ENCODE data around the gene NDUFS7. TPM values are rescaled to one million over a fixed set of nuclear protein-coding genes. Genes with fewer than 3 reads are reported as not detected.

Gene NDUFS7
- total and polyA plus RNA-seq, 11 donors = 205 to 717 (median 336) TPM

GRCh38 chr19:1396768-1397679, 13.3 kb downstream of the NDUFS7 start:
- Histone ChIP-seq H3K36me3 (peaks cover 0 to 35% (median 23%) of the 10 kb centered on the region in 9 donors), H3K4me3 (peak overlapping the region in 1 of 12 donors; percentile 7), H3K27me3 (peaks cover 0 to 13% (median 0%) of the 10 kb centered on the region in 9 donors), H3K27ac (peak overlapping the region in 2 of 12 donors; percentile 14 to 27), H3K4me1 (peaks cover 12 to 51% (median 31%) of the 10 kb centered on the region in 12 donors), H3K9me3 (no peaks in the 10 kb centered on the region)
- ATAC-seq (no peak), DNase-seq (no peak)
- 53 to 70% (median 65%) methylated on average over 15 to 42 of the region's 42 CpGs for WGBS, 4 donors
- TF ChIP-seq POLR2A (IDR thresholded peaks at IDR 0.05) (no peak), CTCF (IDR thresholded peaks at IDR 0.05) (no peak)
- intact Hi-C loops (cut with DNase I) = loop anchor here in 1 of 10 donors (10.0 kb wide), 1 partner anchor 122 kb away; the partner anchor contains the start of gene FAM174C

- DNase-seq = no peak
- Histone ChIP-seq H3K9me3 (no peaks in the 10 kb centered on the region), H3K27me3 (peaks cover 0 to 19% (median 0%) of the 10 kb centered on the region in 9 donors), H3K4me1 (peaks cover 12 to 51% (median 32%) of the 10 kb centered on the region in 12 donors), H3K36me3 (peaks cover 0 to 27% (median 14%) of the 10 kb centered on the region in 9 donors), H3K4me3 (no peak overlapping the region), H3K27ac (no peak overlapping the region)
- no peak for ATAC-seq
- intact Hi-C loops (cut with DNase I) = loop anchor here in 1 of 10 donors (10.0 kb wide), 1 partner anchor 123 kb away; the partner anchor contains the start of gene FAM174C
- TF ChIP-seq CTCF (IDR thresholded peaks at IDR 0.05) (no peak), POLR2A (IDR thresholded peaks at IDR 0.05) (no peak)
- WGBS, 4 donors = 90 to 94% (median 92%) methylated on average over 7 to 9 of the region's 9 CpGs
Measured at GRCh38 chr19:1397838-1398237, 14.1 kb downstream of the NDUFS7 start.

- no peak for ATAC-seq
- peaks cover 12 to 51% (median 32%) of the 10 kb centered on the region in 12 donors for H3K4me1 ChIP-seq
- intact Hi-C loops (cut with DNase I) = loop anchor here in 1 of 10 donors (10.0 kb wide), 1 partner anchor 124 kb away; the partner anchor contains the start of gene FAM174C
- no peak overlapping the region for H3K4me3 ChIP-seq
- H3K27ac ChIP-seq = no peak overlapping the region
- H3K36me3 ChIP-seq = peaks cover 0 to 14% (median 2%) of the 10 kb centered on the region in 9 donors
- DNase-seq = no peak
- WGBS, 4 donors = 89 to 97% (median 93%) methylated on average over 15 to 19 of the region's 19 CpGs
- TF ChIP-seq CTCF (IDR thresholded peaks at IDR 0.05) (no peak), POLR2A (IDR thresholded peaks at IDR 0.05) (no peak)
- H3K27me3 ChIP-seq = peaks cover 0 to 25% (median 0%) of the 10 kb centered on the region in 9 donors
- no peaks in the 10 kb centered on the region for H3K9me3 ChIP-seq
Measured at GRCh38 chr19:1399079-1399478, 15.4 kb downstream of the NDUFS7 start.

GRCh38 chr19:1399745-1400144, 16.0 kb downstream of the NDUFS7 start:
- intact Hi-C loops (cut with DNase I) = loop anchor here in 6 of 10 donors (5.0 to 10.0 kb wide), 4 partner anchors 82 to 125 kb away; partner anchors contain the start of gene FAM174C (in 4 of the 6)
- DNase-seq (peak in 1 of 5 donors; percentile 24), ATAC-seq (no peak)
- H3K27me3 ChIP-seq = peaks cover 0 to 25% (median 0%) of the 10 kb centered on the region in 9 donors
- WGBS, 4 donors = 92 to 96% (median 94%) methylated on average over 3 to 15 of the region's 15 CpGs
- no peak overlapping the region for H3K4me3 ChIP-seq
- H3K27ac ChIP-seq = no peak overlapping the region
- H3K36me3 ChIP-seq = peaks cover 0 to 9% (median 0%) of the 10 kb centered on the region in 9 donors
- H3K4me1 ChIP-seq = peaks cover 12 to 48% (median 32%) of the 10 kb centered on the region in 12 donors
- TF ChIP-seq POLR2A (IDR thresholded peaks at IDR 0.05) (no peak), CTCF (IDR thresholded peaks at IDR 0.05) (no peak)
- H3K9me3 ChIP-seq = no peaks in the 10 kb centered on the region
